ENCODE results near the gene RDH14.

Gene RDH14

DNA sequence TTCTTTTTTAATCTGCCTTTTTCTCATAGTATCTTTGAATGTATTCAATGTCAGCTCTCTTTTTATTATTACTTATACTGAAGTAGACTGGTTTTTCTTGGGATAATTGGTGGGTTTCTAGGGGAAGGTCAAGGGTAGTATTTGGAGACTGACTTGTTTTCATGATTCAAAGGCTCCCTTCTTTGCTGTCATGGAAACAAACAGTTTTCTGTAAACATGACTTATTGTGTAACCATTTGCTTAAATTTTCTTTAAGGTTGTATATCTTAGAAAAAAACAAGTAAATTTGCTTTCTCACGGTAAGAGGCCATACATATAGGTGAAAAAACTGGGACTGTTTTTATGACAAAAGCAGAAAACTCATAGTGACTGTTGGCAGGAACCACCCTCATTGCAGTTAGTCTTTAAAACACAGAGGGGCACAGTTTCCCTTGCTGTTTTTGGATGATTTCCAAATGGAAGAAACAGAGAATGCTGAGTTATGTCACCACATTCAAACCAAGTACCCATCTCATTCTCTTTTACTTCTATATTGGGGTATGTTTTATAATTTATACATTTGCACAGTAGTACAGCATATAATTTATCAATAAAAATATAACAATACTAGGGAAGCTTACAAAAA is 5.8 kb upstream of the RDH14 start:
- no peak for DNase-seq (ENCODE audit: extremely low read depth, low read depth)
- TF ChIP-seq, protein P1, sequence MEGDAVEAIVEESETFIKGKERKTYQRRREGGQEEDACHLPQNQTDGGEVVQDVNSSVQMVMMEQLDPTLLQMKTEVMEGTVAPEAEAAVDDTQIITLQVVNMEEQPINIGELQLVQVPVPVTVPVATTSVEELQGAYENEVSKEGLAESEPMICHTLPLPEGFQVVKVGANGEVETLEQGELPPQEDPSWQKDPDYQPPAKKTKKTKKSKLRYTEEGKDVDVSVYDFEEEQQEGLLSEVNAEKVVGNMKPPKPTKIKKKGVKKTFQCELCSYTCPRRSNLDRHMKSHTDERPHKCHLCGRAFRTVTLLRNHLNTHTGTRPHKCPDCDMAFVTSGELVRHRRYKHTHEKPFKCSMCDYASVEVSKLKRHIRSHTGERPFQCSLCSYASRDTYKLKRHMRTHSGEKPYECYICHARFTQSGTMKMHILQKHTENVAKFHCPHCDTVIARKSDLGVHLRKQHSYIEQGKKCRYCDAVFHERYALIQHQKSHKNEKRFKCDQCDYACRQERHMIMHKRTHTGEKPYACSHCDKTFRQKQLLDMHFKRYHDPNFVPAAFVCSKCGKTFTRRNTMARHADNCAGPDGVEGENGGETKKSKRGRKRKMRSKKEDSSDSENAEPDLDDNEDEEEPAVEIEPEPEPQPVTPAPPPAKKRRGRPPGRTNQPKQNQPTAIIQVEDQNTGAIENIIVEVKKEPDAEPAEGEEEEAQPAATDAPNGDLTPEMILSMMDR (IDR thresholded peaks at IDR 0.05; ENCODE audit: low read depth, low read length) = no peak

DNA sequence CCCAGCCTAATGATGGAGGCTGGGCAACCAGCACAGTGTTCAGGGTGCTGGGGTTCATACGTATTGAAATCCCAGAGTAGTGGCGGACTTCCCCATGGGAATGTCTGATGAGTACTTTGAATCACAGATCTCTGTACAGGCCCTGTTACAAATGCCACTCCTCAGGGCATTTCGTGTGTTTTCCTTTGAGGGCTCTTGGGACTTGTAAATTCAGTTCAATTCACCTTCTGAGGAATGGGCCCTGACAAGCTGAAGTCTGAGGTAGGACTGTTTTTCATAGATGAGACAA is 288 bp upstream of the RDH14 start:
- DNase-seq (ENCODE audit: extremely low read depth, low read depth) = no peak
- TF ChIP-seq, protein P1 (IDR thresholded peaks at IDR 0.05; ENCODE audit: low read depth, low read length) = no peak

DNA sequence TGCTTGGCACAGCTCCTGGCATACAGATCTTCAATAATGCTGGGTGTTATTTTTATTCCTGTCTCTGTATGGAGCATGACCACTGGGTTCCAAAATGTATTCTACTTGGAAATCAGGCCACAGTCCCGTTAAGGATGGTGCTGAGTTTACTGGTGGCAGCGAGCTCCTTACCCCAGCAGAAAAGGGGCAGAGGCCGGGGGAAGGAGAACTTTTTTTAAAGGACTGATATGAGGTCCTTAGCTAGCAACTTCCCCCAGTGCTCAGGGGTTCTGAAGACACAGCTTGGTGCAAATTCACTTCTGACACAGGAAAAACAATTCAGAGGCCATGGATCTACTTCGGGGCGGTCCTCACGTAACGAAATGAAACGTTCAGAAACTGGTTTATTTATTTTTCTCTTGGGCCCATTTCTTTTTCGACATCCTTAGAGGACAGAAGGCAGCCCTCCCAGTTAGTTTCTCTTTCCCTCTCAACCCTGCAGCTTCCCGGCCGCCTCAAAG is 872 bp downstream of the RDH14 start:
- no peak for DNase-seq (ENCODE audit: extremely low read depth, low read depth)
- TF ChIP-seq, protein P1 (IDR thresholded peaks at IDR 0.05; ENCODE audit: low read depth, low read length) = no peak

DNA sequence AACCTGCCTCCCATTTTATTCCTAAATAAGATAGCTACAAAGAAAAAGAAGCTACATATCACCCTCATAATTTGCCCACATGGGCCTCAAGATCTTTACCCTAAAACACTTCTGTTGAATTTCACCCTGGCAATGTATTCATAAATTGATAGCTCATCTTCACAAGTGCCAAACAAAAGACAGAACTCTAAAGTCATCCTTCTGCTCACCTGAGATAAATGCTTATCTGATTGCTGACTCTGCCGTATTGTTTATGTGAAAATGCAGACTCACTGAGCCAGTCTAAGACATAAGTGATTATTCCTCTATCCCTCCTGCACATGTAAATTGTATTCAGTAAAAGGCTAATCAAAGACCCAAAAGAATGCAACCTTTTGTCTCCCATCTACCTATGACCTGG is 2.0 kb downstream of the RDH14 start:
- TF ChIP-seq, protein P1 (IDR thresholded peaks at IDR 0.05; ENCODE audit: low read depth, low read length) = no peak
- DNase-seq (ENCODE audit: extremely low read depth, low read depth) = no peak

DNA sequence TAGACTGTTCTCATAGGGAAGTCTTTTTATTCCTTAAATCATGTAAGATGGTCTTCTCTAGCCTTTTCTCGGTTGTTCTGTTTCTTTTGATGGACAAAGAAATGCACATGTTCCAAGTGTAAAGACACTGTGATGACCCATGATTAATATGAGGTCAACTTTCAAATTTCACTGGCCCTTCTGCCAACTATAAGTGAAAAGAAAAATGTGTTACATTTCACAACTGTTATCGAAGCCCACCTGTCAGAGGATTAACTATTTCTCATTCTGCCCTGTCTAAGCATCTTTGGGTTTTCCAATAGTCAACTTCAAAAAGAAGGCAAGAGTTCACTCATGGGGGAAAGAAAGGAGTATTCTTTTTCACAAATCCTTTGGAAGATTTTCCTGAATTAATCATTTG is 3.3 kb downstream of the RDH14 start:
- no peak for DNase-seq (ENCODE audit: extremely low read depth, low read depth)
- TF ChIP-seq, protein P1 (IDR thresholded peaks at IDR 0.05; ENCODE audit: low read depth, low read length) = no peak

DNA sequence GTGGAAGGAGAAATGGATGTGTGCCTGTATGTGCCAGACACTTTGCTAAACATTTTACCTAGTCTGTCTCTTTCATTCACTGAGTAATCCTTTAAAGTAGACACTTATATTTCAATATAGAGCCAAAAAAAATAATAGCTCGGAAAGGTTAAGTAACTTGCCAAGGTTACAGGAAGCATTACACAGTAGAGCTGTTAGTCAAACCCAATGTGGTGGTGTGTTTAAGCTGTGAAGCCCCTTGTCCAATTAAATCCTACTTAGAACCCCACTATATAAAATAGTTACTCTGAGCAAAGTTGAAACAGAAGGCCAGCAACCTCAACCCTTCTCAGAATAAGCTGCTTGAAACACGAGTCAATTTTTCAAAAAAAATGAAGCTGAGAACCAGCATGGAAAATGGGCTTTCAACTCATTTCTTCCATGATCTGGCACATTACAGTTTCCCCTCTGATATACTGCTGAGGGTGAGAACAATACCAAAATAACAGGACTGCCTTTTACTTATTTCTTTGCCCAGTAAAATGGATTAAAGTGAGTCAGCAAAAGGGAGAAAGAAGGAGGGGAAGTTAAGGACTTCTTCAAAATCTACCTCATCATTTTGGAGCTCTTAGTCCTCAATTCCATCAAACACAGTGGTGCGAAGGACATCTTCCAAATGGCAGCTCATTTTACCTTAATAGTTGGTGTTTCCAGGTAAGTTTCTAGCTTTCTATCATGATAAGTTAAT is 7.9 kb downstream of the RDH14 start:
- no peak for DNase-seq (ENCODE audit: extremely low read depth, low read depth)
- TF ChIP-seq, protein P1 (IDR thresholded peaks at IDR 0.05; ENCODE audit: low read depth, low read length) = no peak

DNA sequence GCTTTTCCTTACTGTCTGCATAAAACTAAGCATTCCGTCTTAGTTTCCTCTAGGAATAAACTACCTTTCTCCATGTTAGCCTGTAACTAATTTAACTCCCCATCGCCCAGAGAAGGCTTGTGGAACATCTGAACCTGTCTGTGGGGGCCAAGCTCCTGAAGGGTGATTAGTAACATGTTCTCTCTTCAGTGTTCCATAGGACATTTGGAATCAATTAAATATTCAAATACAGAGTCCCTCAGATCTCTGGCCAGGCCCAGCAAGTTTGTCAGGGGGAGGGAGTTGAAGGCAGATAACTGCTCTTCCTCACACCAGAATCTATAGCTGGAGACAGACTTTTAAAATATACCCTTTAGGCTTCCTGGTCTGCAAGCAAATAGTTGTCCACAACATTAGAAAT is 8.8 kb downstream of the RDH14 start:
- TF ChIP-seq, protein P1 (IDR thresholded peaks at IDR 0.05; ENCODE audit: low read depth, low read length) = no peak
- DNase-seq (ENCODE audit: extremely low read depth, low read depth) = no peak
